Measurements from ENCODE around the gene REN. TPM values are rescaled to one million over a fixed set of nuclear protein-coding genes. Genes with fewer than 3 reads are reported as not detected.
A peak's percentile ranks its signal among the peaks of the same experiment; 100 is the strongest.

REN gene
- total and polyA plus RNA-seq, 2 of the 13 experiments (the other 11 are each of a cell fraction or from before 2014, with no cell fraction given), result not detected

GRCh38 chr1:204145033-204145504 is 21.1 kb downstream of the REN start (continued):
- TF ChIP-seq XBP1 (CRISPR knock-in tag; IDR thresholded peaks at IDR 0.05), result no peak
- no peak for TF ChIP-seq EZH2 (conservative IDR thresholded peaks at IDR 0.05; ENCODE audit: low read depth, low read length)
- TF ChIP-seq ATF1 (CRISPR knock-in tag; IDR thresholded peaks at IDR 0.05), result no peak
- no peak for TF ChIP-seq AKNA (CRISPR knock-in tag; IDR thresholded peaks at IDR 0.05; ENCODE audit: borderline replicate concordance)
- 0 out of 2 replicates have a peak, but pooled peaks have one; percentile 61 for TF ChIP-seq FOXJ3 (CRISPR knock-in tag; IDR thresholded peaks at IDR 0.05; ENCODE audit: borderline replicate concordance)
- TF ChIP-seq FOXO1 (CRISPR knock-in tag; IDR thresholded peaks at IDR 0.05), result peak; percentile 48; the same call in 1 of the 2 replicates
- no peak for TF ChIP-seq ZNF354B (CRISPR knock-in tag; IDR thresholded peaks at IDR 0.05)
- no peak for TF ChIP-seq ZNF362 (CRISPR knock-in tag; IDR thresholded peaks at IDR 0.05; ENCODE audit: borderline replicate concordance)
- peak; percentile 48; the same call in 1 of the 2 replicates for TF ChIP-seq ZBTB20 (CRISPR knock-in tag; IDR thresholded peaks at IDR 0.05; ENCODE audit: borderline replicate concordance, low read depth)
- TF ChIP-seq CHD4 (IDR thresholded peaks at IDR 0.05; ENCODE audit: borderline replicate concordance, low read length), result 0 out of 2 replicates have a peak, but pooled peaks have one; percentile 26
- peak; percentile 73; the same call in 1 of the 2 replicates for TF ChIP-seq BRF2 (CRISPR knock-in tag; IDR thresholded peaks at IDR 0.05)
- no peak for TF ChIP-seq PHF20 (CRISPR knock-in tag; IDR thresholded peaks at IDR 0.05)
- TF ChIP-seq ZNF335 (CRISPR knock-in tag; IDR thresholded peaks at IDR 0.05), result no peak
- TF ChIP-seq MED1 (CRISPR knock-in tag; IDR thresholded peaks at IDR 0.05), result peak; percentile 80
- TF ChIP-seq ZNF274 (CRISPR knock-in tag; IDR thresholded peaks at IDR 0.05), result no peak
- TF ChIP-seq ZNF225 (CRISPR knock-in tag; IDR thresholded peaks at IDR 0.05), result no peak
- no peak for TF ChIP-seq ZNF367 (CRISPR knock-in tag; IDR thresholded peaks at IDR 0.05; ENCODE audit: borderline replicate concordance)
- 0 out of 2 replicates have a peak, but pooled peaks have one; percentile 59 for TF ChIP-seq ZNF749 (CRISPR knock-in tag; IDR thresholded peaks at IDR 0.05; ENCODE audit: borderline replicate concordance)
- no peak for TF ChIP-seq ZNF101 (CRISPR knock-in tag; IDR thresholded peaks at IDR 0.05; ENCODE audit: borderline replicate concordance, low read depth)

Measured in HepG2 (cell line).